Measurements from ENCODE around the gene FCF1. TPM values are rescaled to one million over a fixed set of nuclear protein-coding genes. Genes with fewer than 3 reads are reported as not detected.

FCF1 gene
- total RNA-seq, 2 experiments from 2014 or later: 56.6 to 58.6 TPM

DNA sequence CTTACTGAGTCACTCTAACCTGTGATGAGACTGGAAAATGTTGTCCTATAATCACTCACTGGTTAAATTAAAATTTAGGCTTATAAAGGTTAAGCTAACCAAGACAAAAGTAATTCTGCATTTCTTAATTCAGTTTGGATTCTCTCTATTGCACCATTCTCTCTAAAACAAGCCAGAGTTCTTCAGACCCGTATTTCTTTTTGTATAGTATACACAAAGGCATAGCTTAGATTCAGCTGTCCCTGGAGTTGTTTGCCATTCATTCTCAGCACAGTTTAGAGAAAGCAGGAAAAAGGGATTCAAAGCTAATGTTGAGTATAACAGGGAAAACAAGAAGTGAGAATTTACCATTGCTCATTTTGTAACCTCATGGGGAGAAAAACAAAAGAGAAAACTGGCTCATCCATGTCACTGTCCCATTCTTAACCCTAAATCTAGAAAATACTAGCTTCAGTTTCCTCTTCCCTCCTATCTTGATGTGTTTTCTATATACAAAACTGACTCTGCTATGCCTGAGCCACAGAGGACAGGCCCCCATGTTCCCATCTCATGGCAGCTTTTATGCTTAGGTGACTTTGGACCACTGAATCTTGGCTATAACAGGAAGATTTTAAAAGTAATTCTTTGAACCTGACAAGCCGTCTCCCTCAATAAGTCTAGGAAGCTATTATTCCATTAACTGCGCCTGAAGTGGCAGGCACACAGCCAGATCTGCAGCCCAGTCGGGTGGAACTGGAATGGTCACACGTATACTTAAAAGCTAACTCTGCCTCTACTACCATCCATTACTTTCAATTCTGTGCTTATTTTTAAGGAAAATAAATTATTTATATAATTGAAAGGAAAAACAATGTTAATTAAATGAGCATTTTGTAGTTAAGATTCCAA, 7.1 kb upstream of the FCF1 start:
- Mint-ChIP-seq H3K36me3 (ENCODE audit: low read depth) (peaks cover 30% of the 10 kb centered on the region), H3K9me3 (peaks cover 14% of the 10 kb centered on the region), H3K4me3 (no peak overlapping the region), H3K4me1 (peaks cover 16% of the 10 kb centered on the region), H3K27ac (no peak overlapping the region), H3K27me3 (no peaks in the 10 kb centered on the region)
- DNase-seq: no peak
- ChIA-PET POLR2A (interaction anchor here (1.9 kb wide), 1 partner anchor 9 kb away, joined by 6 read pairs; no protein-coding TSS in a partner anchor), CTCF (no interaction called here)

DNA sequence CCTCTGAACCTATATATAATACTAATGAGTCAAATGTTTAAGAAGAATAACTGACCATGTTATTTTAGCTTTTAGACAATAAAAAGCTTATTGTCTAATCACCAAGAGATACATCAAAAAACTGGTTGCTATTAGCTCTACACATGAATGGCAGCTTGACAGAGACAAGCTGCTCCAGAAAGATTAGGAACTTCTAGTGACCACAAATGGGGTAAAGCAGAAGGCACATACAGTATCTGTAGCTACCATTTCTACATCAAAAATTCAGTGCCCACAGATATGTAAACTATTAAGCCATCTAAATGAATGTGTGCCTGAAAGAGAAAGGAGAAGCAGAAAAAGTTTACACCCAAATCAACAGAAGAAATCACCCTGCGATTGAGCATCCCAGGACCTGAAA, 2.5 kb upstream of the FCF1 start:
- POLR2A ChIA-PET: interaction anchor here (0.9 kb wide), 1 partner anchor 53 kb away, joined by 3 read pairs; no protein-coding TSS in a partner anchor
- no peaks in the 10 kb centered on the region for H3K9me3 Mint-ChIP-seq
- DNase-seq: no peak
- H3K36me3 Mint-ChIP-seq (ENCODE audit: low read depth): peaks cover 7% of the 10 kb centered on the region
- H3K27me3 Mint-ChIP-seq: no peaks in the 10 kb centered on the region
- peak overlapping the region; percentile 12 for H3K4me3 Mint-ChIP-seq
- CTCF ChIA-PET: no interaction called here
- H3K27ac Mint-ChIP-seq: no peak overlapping the region
- peaks cover 43% of the 10 kb centered on the region for H3K4me1 Mint-ChIP-seq

DNA sequence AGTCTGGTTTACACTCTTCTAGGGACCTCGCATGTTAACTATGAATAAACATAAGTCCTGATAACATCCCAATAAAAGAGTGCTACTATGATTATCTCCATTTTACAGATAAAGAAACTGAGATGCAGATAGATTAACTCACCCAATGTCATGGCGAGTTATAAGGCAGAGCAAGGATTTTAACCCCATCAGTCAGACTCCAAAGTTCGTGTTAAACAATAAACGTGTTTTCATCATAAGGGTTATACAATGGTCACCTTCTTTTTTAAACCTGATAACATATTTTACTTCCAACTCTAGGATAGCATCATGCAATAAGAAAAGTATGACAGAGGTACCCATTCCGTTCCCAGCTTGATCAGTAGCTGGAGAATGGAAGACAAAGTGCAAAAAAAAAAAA, 1.3 kb upstream of the FCF1 start:
- Mint-ChIP-seq H3K27me3 (no peaks in the 10 kb centered on the region), H3K4me1 (peaks cover 47% of the 10 kb centered on the region), H3K27ac (no peak overlapping the region), H3K36me3 (ENCODE audit: low read depth) (peaks cover 15% of the 10 kb centered on the region), H3K9me3 (no peaks in the 10 kb centered on the region), H3K4me3 (peak overlapping the region; percentile 36)
- no peak for DNase-seq
- ChIA-PET CTCF (interaction anchor here (1.1 to 1.3 kb wide), 3 partner anchors 93 to 103 kb away, joined by 4 to 6 read pairs (median 5); partner anchors contain the start of gene LTBP2), POLR2A (interaction anchor here (0.8 to 2.7 kb wide), 4 partner anchors 52 to 171 kb away, joined by 3 to 13 read pairs (median 6); partner anchors contain the start of genes LTBP2 and YLPM1)

DNA sequence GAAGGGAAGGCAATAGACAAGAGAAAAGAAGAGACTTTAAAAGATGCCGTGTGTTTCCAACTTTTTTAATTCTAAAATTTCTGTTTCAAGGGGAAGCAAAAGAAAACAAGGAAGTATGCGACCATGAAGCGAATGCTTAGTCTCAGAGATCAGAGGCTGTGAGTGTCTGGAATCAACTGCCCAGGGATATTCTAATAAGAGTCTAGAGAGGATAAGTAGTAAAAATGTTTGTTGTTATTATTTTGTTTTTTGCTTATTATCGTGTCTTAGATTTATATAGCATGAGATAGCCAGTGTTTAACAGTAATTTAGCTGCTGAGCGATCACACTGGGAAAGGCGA, 421 bp downstream of the FCF1 start:
- Mint-ChIP-seq H3K4me3 (peak overlapping the region; percentile 95), H3K36me3 (ENCODE audit: low read depth) (peaks cover 20% of the 10 kb centered on the region), H3K4me1 (peaks cover 47% of the 10 kb centered on the region), H3K27me3 (no peaks in the 10 kb centered on the region), H3K9me3 (no peaks in the 10 kb centered on the region), H3K27ac (peak overlapping the region; percentile 85)
- ChIA-PET CTCF (no interaction called here), POLR2A (interaction anchor here (2.7 kb wide), 1 partner anchor 50 kb away, joined by 13 read pairs; the partner anchor contains the start of gene YLPM1)
- DNase-seq: no peak

DNA sequence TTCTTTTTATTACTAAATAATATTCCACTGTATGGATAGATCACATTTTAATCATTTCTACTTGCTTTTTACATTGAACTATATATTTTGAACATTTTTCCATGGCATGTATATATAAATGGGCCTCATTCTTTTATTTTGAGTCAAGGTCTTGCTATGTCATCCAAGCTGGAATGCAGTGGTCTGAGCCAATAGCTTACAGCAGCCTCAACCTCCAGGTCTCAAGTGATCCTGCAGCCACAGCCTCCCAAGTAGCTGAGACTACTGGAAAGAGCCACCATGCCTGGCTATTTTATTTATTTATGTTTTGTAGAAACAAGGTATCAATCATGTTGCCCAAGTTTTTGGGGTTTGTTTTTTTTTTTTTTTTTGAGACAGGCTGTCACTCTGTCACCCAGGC, 7.6 kb downstream of the FCF1 start:
- H3K36me3 Mint-ChIP-seq (ENCODE audit: low read depth): peaks cover 36% of the 10 kb centered on the region
- H3K4me3 Mint-ChIP-seq: no peak overlapping the region
- ChIA-PET POLR2A (interaction anchor here (1.3 kb wide), 1 partner anchor 42 kb away, joined by 4 read pairs; the partner anchor contains the start of gene YLPM1), CTCF (no interaction called here)
- peaks cover 3% of the 10 kb centered on the region for H3K4me1 Mint-ChIP-seq
- H3K27me3 Mint-ChIP-seq: no peaks in the 10 kb centered on the region
- H3K27ac Mint-ChIP-seq: no peak overlapping the region
- no peak for DNase-seq
- H3K9me3 Mint-ChIP-seq: no peaks in the 10 kb centered on the region

DNA sequence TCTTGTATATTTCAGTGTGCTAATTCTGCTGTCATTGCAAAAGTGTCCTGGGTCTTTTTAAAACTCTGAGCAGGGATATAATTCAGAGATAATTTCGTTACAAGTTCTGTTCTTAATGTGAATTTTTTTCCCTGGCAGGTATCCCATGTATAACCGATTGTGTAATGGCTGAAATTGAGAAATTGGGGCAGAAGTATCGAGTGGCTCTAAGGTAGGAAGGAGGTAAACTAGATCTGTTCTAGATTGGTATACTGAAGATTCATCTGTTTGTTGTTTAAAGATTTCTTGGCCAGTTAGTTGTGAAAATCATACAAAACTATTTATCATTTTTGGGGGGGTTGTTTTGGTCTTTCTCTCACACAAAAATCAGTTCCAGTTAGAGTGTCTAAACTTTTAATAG, 10.2 kb downstream of the FCF1 start:
- H3K4me3 Mint-ChIP-seq: no peak overlapping the region
- H3K4me1 Mint-ChIP-seq: no peaks in the 10 kb centered on the region
- ChIA-PET CTCF (no interaction called here), POLR2A (no interaction called here)
- H3K36me3 Mint-ChIP-seq (ENCODE audit: low read depth): peaks cover 34% of the 10 kb centered on the region
- no peak for DNase-seq
- H3K27ac Mint-ChIP-seq: no peak overlapping the region
- H3K27me3 Mint-ChIP-seq: no peaks in the 10 kb centered on the region
- H3K9me3 Mint-ChIP-seq: no peaks in the 10 kb centered on the region

DNA sequence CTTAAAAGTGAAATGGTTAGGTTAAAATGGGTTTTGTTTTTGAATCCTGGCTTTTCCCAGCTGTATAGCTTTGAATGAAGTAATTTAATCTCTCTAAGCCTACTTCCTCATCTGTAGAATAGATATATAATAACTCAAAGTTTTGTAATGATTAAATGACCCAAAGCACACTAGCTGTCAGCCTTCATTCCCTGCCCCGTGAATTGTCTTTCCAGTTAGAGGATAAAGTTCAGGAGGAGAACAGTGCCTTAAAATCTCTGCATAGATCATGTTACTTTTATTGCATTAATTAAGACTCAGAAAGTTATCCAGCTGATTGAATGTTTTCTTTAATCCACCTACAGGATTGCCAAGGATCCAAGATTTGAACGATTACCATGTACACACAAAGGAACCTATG, 19.4 kb downstream of the FCF1 start:
- POLR2A ChIA-PET: no interaction called here
- CTCF ChIA-PET: interaction anchor here (1.1 kb wide), 1 partner anchor 128 kb away, joined by 3 read pairs; no protein-coding TSS in a partner anchor
- no peaks in the 10 kb centered on the region for H3K9me3 Mint-ChIP-seq
- H3K36me3 Mint-ChIP-seq (ENCODE audit: low read depth): peaks cover 36% of the 10 kb centered on the region
- H3K4me3 Mint-ChIP-seq: no peak overlapping the region
- H3K27me3 Mint-ChIP-seq: no peaks in the 10 kb centered on the region
- no peak overlapping the region for H3K27ac Mint-ChIP-seq
- H3K4me1 Mint-ChIP-seq: no peaks in the 10 kb centered on the region
- no peak for DNase-seq

DNA sequence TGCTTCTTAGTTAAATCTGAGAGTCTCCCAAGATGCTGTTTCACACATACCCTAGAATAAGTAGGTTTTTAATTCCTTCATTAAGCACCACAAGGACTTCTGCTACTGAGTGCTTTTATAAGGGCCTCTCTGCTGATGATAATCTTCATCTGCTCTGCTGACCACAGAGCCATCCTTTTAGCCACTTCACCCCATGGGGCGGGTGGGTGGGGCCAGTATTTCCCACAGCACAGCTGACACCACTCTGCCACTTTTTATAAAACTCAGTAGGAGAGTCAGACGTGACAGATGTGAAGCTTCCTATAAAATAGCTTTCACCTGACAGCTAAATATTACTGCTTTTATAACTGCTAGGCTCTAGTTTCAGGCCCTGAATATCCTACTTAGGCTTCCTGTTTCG, 20.3 kb downstream of the FCF1 start:
- Mint-ChIP-seq H3K4me1 (no peaks in the 10 kb centered on the region), H3K27ac (no peak overlapping the region), H3K4me3 (no peak overlapping the region), H3K27me3 (no peaks in the 10 kb centered on the region), H3K36me3 (ENCODE audit: low read depth) (peaks cover 35% of the 10 kb centered on the region), H3K9me3 (no peaks in the 10 kb centered on the region)
- CTCF ChIA-PET: interaction anchor here (1.0 to 1.1 kb wide), 3 partner anchors 29 to 128 kb away, joined by 3 read pairs; no protein-coding TSS in a partner anchor
- DNase-seq: no peak
- POLR2A ChIA-PET: no interaction called here

DNA sequence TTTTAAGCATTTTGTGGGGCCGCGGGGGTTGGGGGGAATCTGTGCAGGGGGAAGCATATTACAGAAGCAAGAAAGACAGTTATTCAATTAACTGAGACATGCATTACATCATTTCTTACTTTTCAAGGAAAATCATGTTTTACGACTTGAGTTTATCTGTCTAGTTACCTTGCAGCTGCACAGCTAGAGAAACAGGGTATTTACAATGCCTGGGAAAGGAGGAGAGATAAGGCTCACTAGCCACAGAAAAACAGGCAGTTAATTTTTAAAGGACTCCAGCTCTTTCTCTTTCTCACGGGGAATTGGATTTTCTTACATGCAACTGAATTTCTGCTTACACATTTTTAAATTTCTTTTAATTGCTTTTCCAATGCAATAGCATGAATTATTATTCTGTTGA, 22.2 kb downstream of the FCF1 start:
- Mint-ChIP-seq H3K4me3 (no peak overlapping the region), H3K4me1 (no peaks in the 10 kb centered on the region)
- CTCF ChIA-PET: no interaction called here

DNA sequence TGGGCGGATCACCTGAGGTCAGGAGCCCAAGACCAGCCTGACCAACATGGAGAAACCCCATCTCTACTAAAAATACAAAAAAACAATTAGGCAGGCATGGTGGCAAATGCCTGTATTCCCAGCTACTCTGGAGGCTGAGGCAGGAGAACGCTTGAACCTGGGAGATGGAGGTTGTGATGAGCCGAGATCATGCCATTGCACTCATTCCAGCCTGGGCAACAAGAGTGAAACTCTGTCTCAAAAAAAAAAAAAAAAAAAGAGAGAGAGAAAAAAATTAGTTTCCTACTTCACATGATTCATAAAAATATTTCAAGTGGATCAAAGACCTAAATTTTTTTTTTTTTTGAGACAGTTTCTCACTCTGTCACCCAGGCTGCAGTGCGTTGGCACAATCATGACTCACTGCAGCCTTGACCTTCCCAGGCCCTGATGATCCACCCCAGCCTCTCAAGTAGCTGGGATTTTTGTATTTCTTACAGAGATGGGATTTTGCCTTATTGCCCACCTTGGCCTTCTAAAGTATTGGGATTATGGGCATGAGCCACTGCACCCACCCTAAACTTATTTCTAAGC, 24.9 kb downstream of the FCF1 start:
- peaks cover 30% of the 10 kb centered on the region for H3K36me3 Mint-ChIP-seq (ENCODE audit: low read depth)
- no peaks in the 10 kb centered on the region for H3K4me1 Mint-ChIP-seq
- H3K27ac Mint-ChIP-seq: no peak overlapping the region
- DNase-seq: no peak
- POLR2A ChIA-PET: no interaction called here
- H3K9me3 Mint-ChIP-seq: no peaks in the 10 kb centered on the region
- no peaks in the 10 kb centered on the region for H3K27me3 Mint-ChIP-seq
- no peak overlapping the region for H3K4me3 Mint-ChIP-seq
- CTCF ChIA-PET: no interaction called here

More for the DNA sequence above, 22.2 kb downstream of the FCF1 start:
- no peaks in the 10 kb centered on the region for H3K27me3 Mint-ChIP-seq
- peaks cover 39% of the 10 kb centered on the region for H3K36me3 Mint-ChIP-seq (ENCODE audit: low read depth)
- DNase-seq: no peak
- no peaks in the 10 kb centered on the region for H3K9me3 Mint-ChIP-seq
- H3K27ac Mint-ChIP-seq: no peak overlapping the region
- POLR2A ChIA-PET: interaction anchor here (2.2 kb wide), 1 partner anchor 28 kb away, joined by 8 read pairs; the partner anchor contains the start of gene YLPM1

DNA sequence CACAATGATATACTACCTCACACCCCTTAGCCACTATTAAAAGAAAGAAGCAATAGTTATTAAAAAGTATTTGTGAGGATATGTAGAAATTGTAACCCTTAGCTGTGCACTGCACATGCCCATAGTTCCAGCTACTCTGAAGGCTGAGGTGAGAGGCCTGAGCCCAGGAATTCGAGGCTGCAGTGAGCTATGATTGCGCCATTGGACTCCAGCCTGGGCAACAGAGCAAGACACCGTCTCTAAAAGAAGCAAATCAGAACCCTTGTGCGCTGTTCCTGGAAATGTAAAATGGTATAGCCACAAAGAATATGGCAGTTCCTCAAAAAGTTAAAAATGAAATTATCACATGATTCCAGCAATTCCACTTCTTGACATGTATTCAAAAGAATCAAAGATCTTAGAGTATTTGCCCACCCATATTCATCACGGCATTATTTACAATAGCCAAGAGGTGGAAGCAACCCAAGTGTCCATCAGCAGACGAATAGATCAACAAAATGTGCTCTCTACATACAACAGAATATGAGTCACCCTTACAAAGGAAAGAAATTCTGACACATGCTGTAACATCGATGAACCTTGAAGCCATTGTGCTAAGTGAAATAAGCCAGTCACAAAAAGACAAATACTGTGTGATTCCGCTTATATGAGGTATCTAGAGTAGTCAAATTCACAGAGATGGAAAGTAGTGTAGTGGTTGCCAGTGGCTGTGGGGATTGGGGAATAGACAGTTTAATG, 26.5 kb downstream of the FCF1 start:
- ChIA-PET POLR2A (no interaction called here), CTCF (no interaction called here)
- no peak for DNase-seq
- Mint-ChIP-seq H3K9me3 (no peaks in the 10 kb centered on the region), H3K27me3 (no peaks in the 10 kb centered on the region), H3K4me3 (no peak overlapping the region), H3K4me1 (no peaks in the 10 kb centered on the region), H3K36me3 (ENCODE audit: low read depth) (peaks cover 30% of the 10 kb centered on the region), H3K27ac (no peak overlapping the region)

DNA sequence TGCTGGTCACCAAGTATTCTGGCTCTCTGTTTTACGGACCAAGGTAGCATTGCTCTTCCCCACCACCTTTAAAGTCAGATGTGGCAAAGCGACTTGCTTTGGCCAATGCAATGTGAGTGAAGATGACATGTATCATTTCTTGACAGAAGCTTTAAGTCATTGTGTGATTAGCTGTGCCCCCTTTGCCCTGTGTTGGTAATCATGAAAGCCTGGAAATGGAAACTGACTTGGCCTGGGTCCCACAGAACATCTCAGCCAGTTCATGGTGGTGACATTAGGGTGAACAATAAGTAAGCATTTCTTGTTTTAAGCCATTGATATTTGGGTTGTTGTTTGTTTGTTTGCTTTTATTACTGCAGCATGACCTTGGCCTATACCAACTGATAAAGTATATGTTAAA, 34.3 kb downstream of the FCF1 start:
- H3K9me3 Mint-ChIP-seq: peaks cover 3% of the 10 kb centered on the region
- no peaks in the 10 kb centered on the region for H3K36me3 Mint-ChIP-seq (ENCODE audit: low read depth)
- H3K27ac Mint-ChIP-seq: no peak overlapping the region
- H3K4me1 Mint-ChIP-seq: no peaks in the 10 kb centered on the region
- ChIA-PET CTCF (no interaction called here), POLR2A (no interaction called here)
- no peaks in the 10 kb centered on the region for H3K27me3 Mint-ChIP-seq
- H3K4me3 Mint-ChIP-seq: no peak overlapping the region
- DNase-seq: no peak

DNA sequence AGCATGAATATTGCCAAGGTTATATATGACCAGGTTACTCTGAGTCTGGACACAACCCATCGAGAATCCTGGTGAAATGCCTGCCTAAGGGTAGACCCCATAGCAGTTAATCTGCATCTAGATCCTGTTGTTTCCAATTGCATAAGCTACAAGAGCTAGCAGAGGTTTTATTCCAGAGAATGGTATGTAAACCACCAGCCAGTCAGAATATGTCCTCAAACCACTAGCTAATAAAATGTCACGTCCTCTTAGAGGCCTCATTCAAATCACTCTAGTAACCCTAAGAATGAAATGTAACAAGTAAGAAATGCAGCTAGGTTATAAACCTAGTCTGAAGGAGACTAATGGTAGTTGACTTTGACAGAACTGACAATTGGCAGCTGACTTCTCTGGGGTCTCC, 41.2 kb downstream of the FCF1 start:
- POLR2A ChIA-PET: interaction anchor here (3.8 kb wide), 1 partner anchor 9 kb away, joined by 14 read pairs; the partner anchor contains the start of gene YLPM1

More for the DNA sequence above, 41.2 kb downstream of the FCF1 start:
- no peak overlapping the region for H3K4me3 Mint-ChIP-seq
- H3K27me3 Mint-ChIP-seq: no peaks in the 10 kb centered on the region
- peaks cover 2% of the 10 kb centered on the region for H3K36me3 Mint-ChIP-seq (ENCODE audit: low read depth)
- CTCF ChIA-PET: interaction anchor here (0.5 to 1.5 kb wide), 2 partner anchors 9 to 75 kb away, joined by 3 to 4 read pairs; partner anchors contain the start of gene YLPM1
- H3K27ac Mint-ChIP-seq: no peak overlapping the region
- no peak for DNase-seq
- no peaks in the 10 kb centered on the region for H3K4me1 Mint-ChIP-seq
- peaks cover 13% of the 10 kb centered on the region for H3K9me3 Mint-ChIP-seq

All from activated CD4-positive, alpha-beta memory T cell treated with anti-CD3 and anti-CD28 coated beads, Interleukin-2, amount 10 ng/mL, durations not matched to agents 7 days and 5 days (primary cell).